Measurements from ENCODE around the gene HCAR1.
"Not testable (repeated sequence)": the region's sequence is repeated elsewhere in the genome, so short reads cannot be mapped to it uniquely, and the experiment has no call there.

Gene HCAR1

GRCh38 chr12:122721057-122721545 is 9.5 kb downstream of the HCAR1 start:
- DNase-seq (ENCODE audit: low read depth): no peak
- H3K4me3 ChIP-seq (ENCODE audit: low read length): no peak overlapping the region
- no peak for TF ChIP-seq CTCF (conservative IDR thresholded peaks at IDR 0.05; ENCODE audit: low read depth, low read length)

- not testable (repeated sequence) for DNase-seq (ENCODE audit: low read depth); H3K4me3 ChIP-seq (ENCODE audit: low read length)
Measured at GRCh38 chr12:122716658-122717057, 14.0 kb downstream of the HCAR1 start, which contains the start of gene HCAR3. HCAR3 (minus strand) TSS chr12:122716811; CDS start chr12:122716737, 74 bp downstream.

- DNase-seq (ENCODE audit: low read depth); H3K4me3 ChIP-seq (ENCODE audit: low read length): not testable (repeated sequence)
Measured at GRCh38 chr12:122715211-122715610, 15.4 kb downstream of the HCAR1 start.

- DNase-seq (ENCODE audit: low read depth); H3K4me3 ChIP-seq (ENCODE audit: low read length): not testable (repeated sequence)
Measured at GRCh38 chr12:122713491-122714188, 17.0 kb downstream of the HCAR1 start.

GRCh38 chr12:122711266-122711665 is 19.4 kb downstream of the HCAR1 start:
- H3K4me3 ChIP-seq (ENCODE audit: low read length); DNase-seq (ENCODE audit: low read depth): not testable (repeated sequence)

- H3K4me3 ChIP-seq (ENCODE audit: low read length); DNase-seq (ENCODE audit: low read depth): not testable (repeated sequence)
Measured at GRCh38 chr12:122710341-122710740, 20.3 kb downstream of the HCAR1 start.

- H3K4me3 ChIP-seq (ENCODE audit: low read length): not testable (repeated sequence)
Measured at GRCh38 chr12:122709287-122709686, 21.4 kb downstream of the HCAR1 start.

GRCh38 chr12:122703841-122704240 is 26.8 kb downstream of the HCAR1 start:
- DNase-seq (ENCODE audit: low read depth); H3K4me3 ChIP-seq (ENCODE audit: low read length): not testable (repeated sequence)

More at GRCh38 chr12:122709287-122709686, 21.4 kb downstream of the HCAR1 start:
- not testable (repeated sequence) for DNase-seq (ENCODE audit: low read depth)

- DNase-seq (ENCODE audit: low read depth); H3K4me3 ChIP-seq (ENCODE audit: low read length): not testable (repeated sequence)
Measured at GRCh38 chr12:122702890-122703611, 27.6 kb downstream of the HCAR1 start, which contains the start of gene HCAR2. HCAR2 (minus strand) TSS chr12:122703357; CDS start chr12:122703283, 74 bp downstream.

- H3K4me3 ChIP-seq (ENCODE audit: low read length); DNase-seq (ENCODE audit: low read depth): not testable (repeated sequence)
Measured at GRCh38 chr12:122701481-122701880, 29.2 kb downstream of the HCAR1 start.

GRCh38 chr12:122700038-122700710 is 30.5 kb downstream of the HCAR1 start:
- not testable (repeated sequence) for DNase-seq (ENCODE audit: low read depth)

GRCh38 chr12:122696922-122697321 is 33.7 kb downstream of the HCAR1 start:
- not testable (repeated sequence) for DNase-seq (ENCODE audit: low read depth); H3K4me3 ChIP-seq (ENCODE audit: low read length)

More at GRCh38 chr12:122700038-122700710, 30.5 kb downstream of the HCAR1 start:
- H3K4me3 ChIP-seq (ENCODE audit: low read length): not testable (repeated sequence)

- TF ChIP-seq CTCF (conservative IDR thresholded peaks at IDR 0.05; ENCODE audit: low read depth, low read length): no peak
- DNase-seq (ENCODE audit: low read depth): no peak
- no peak overlapping the region for H3K4me3 ChIP-seq (ENCODE audit: low read length)
Measured at GRCh38 chr12:122691566-122691965, 39.1 kb downstream of the HCAR1 start.

Measured in retinal pigment epithelial cell (primary cell).